ENCODE measurements around the gene ASAP3. TPM values are rescaled to one million over a fixed set of nuclear protein-coding genes. Genes with fewer than 3 reads are reported as not detected.

Gene ASAP3
- total and polyA plus RNA-seq, 9 of the 15 experiments (the other 6 are each of a cell fraction or from before 2014, with no cell fraction given): 1.7 to 31.2 (median 17.4) TPM

DNA sequence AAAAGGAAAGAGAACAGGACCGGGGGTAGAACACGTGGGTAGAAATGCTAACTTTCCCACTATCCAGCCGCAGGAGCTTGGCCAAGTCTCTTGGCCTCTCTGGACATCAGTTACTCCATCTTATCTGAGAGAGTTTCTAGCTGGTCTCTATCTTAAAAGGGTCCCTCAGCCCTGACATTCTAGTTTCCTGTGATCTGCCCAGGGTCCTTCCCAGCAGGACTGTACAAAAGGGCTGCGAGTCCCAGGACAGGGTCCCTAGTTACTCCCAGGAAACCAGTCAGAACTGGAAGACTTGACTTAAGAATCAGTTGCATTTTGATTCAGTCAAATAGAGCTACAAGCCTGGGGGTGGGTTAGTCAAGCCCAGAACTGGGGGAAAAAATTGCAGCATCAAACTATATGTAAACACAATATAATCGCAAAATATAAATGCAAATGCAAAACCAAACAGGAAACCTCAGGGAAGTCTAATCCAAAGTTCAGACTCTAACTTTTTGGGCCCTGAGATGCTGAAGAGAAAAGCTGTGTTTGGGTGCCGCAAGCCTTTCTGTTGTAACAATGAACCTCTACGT, 2.9 kb downstream of the ASAP3 start (continued):
- TF ChIP-seq YBX1 (IDR thresholded peaks at IDR 0.05) (no peak), ZNF146 (CRISPR knock-in tag; IDR thresholded peaks at IDR 0.05; ENCODE audit: unreplicated experiment) (no peak), NCOR1 (IDR thresholded peaks at IDR 0.05) (no peak), NR1H2 (CRISPR knock-in tag; IDR thresholded peaks at IDR 0.05) (no peak), TCF3 (CRISPR knock-in tag; IDR thresholded peaks at IDR 0.05) (no peak), RBM14 (IDR thresholded peaks at IDR 0.05; ENCODE audit: borderline replicate concordance, insufficient read depth, low read depth, low read length) (no peak), MCM2 (IDR thresholded peaks at IDR 0.05; ENCODE audit: low read depth) (no peak), MCM7 (IDR thresholded peaks at IDR 0.05) (no peak), ESRRB (CRISPR knock-in tag; IDR thresholded peaks at IDR 0.05; ENCODE audit: borderline replicate concordance) (no peak), HDAC8 (tag; IDR thresholded peaks at IDR 0.05) (peak; percentile 82; the same call in 1 of the 2 replicates), NFIX (CRISPR knock-in tag; IDR thresholded peaks at IDR 0.05; ENCODE audit: low read depth) (peak; percentile 25; the same call in 1 of the 2 replicates), GATAD2B (IDR thresholded peaks at IDR 0.05; ENCODE audit: borderline replicate concordance) (no peak), PTRF (tag; IDR thresholded peaks at IDR 0.05) (peak; percentile 83), ZNF23 (CRISPR knock-in tag; IDR thresholded peaks at IDR 0.05) (no peak), DMBX1 (CRISPR knock-in tag; IDR thresholded peaks at IDR 0.05; ENCODE audit: borderline replicate concordance) (peak; percentile 97), TSC22D4 (tag; IDR thresholded peaks at IDR 0.05) (no peak), NFXL1 (CRISPR knock-in tag; IDR thresholded peaks at IDR 0.05) (0 out of 2 replicates have a peak, but pooled peaks have one; percentile 56), SNIP1 (IDR thresholded peaks at IDR 0.05; ENCODE audit: low read depth) (no peak), ZKSCAN3 (CRISPR knock-in tag; IDR thresholded peaks at IDR 0.05) (no peak), ZNF311 (CRISPR knock-in tag; IDR thresholded peaks at IDR 0.05) (0 out of 2 replicates have a peak, but pooled peaks have one; percentile 60)
- TF ChIP-seq, protein P1, sequence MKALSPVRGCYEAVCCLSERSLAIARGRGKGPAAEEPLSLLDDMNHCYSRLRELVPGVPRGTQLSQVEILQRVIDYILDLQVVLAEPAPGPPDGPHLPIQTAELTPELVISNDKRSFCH (CRISPR knock-in tag; IDR thresholded peaks at IDR 0.05): peak; percentile 50; the same call in 1 of the 2 replicates
- TF ChIP-seq, protein P1 (tag; IDR thresholded peaks at IDR 0.05): peak; percentile 82; the same call in 1 of the 2 replicates
- TF ChIP-seq, protein P2, sequence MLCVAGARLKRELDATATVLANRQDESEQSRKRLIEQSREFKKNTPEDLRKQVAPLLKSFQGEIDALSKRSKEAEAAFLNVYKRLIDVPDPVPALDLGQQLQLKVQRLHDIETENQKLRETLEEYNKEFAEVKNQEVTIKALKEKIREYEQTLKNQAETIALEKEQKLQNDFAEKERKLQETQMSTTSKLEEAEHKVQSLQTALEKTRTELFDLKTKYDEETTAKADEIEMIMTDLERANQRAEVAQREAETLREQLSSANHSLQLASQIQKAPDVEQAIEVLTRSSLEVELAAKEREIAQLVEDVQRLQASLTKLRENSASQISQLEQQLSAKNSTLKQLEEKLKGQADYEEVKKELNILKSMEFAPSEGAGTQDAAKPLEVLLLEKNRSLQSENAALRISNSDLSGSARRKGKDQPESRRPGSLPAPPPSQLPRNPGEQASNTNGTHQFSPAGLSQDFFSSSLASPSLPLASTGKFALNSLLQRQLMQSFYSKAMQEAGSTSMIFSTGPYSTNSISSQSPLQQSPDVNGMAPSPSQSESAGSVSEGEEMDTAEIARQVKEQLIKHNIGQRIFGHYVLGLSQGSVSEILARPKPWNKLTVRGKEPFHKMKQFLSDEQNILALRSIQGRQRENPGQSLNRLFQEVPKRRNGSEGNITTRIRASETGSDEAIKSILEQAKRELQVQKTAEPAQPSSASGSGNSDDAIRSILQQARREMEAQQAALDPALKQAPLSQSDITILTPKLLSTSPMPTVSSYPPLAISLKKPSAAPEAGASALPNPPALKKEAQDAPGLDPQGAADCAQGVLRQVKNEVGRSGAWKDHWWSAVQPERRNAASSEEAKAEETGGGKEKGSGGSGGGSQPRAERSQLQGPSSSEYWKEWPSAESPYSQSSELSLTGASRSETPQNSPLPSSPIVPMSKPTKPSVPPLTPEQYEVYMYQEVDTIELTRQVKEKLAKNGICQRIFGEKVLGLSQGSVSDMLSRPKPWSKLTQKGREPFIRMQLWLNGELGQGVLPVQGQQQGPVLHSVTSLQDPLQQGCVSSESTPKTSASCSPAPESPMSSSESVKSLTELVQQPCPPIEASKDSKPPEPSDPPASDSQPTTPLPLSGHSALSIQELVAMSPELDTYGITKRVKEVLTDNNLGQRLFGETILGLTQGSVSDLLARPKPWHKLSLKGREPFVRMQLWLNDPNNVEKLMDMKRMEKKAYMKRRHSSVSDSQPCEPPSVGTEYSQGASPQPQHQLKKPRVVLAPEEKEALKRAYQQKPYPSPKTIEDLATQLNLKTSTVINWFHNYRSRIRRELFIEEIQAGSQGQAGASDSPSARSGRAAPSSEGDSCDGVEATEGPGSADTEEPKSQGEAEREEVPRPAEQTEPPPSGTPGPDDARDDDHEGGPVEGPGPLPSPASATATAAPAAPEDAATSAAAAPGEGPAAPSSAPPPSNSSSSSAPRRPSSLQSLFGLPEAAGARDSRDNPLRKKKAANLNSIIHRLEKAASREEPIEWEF (CRISPR knock-in tag; IDR thresholded peaks at IDR 0.05): no peak
- TF ChIP-seq, protein P3, sequence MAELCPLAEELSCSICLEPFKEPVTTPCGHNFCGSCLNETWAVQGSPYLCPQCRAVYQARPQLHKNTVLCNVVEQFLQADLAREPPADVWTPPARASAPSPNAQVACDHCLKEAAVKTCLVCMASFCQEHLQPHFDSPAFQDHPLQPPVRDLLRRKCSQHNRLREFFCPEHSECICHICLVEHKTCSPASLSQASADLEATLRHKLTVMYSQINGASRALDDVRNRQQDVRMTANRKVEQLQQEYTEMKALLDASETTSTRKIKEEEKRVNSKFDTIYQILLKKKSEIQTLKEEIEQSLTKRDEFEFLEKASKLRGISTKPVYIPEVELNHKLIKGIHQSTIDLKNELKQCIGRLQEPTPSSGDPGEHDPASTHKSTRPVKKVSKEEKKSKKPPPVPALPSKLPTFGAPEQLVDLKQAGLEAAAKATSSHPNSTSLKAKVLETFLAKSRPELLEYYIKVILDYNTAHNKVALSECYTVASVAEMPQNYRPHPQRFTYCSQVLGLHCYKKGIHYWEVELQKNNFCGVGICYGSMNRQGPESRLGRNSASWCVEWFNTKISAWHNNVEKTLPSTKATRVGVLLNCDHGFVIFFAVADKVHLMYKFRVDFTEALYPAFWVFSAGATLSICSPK (IDR thresholded peaks at IDR 0.05; ENCODE audit: borderline replicate concordance): no peak
